HCEC 1CT (cell line): ENCODE measurements around the gene NGRN.

Experiments used
- DNase-seq: peaks from one replicate; pipeline ENCODE4 v3.0.0-alpha.2; 2017

NGRN gene

GRCh38 chr15:90265271-90266060, at the start of gene NGRN:
TSS of gene NGRN (plus strand) at chr15:90265672. CDS start at chr15:90265713, 41 bp downstream.
- DNase-seq: peak; percentile 84

GRCh38 chr15:90217671-90218394, 47.6 kb upstream of the NGRN start:
- no peak for DNase-seq

- no peak for DNase-seq
These were observed 45.9 kb upstream of the NGRN start for GRCh38 chr15:90219421-90220141.

- peak; percentile 76 for DNase-seq
These were observed 44.1 kb upstream of the NGRN start for GRCh38 chr15:90221246-90221900.

- DNase-seq: no peak
These were observed 42.9 kb upstream of the NGRN start for GRCh38 chr15:90222547-90222946.

- DNase-seq: no peak
These were observed 41.9 kb upstream of the NGRN start for GRCh38 chr15:90223441-90224165.

GRCh38 chr15:90225047-90225446, 40.4 kb upstream of the NGRN start:
- DNase-seq: no peak

GRCh38 chr15:90225504-90226234, 39.8 kb upstream of the NGRN start:
- no peak for DNase-seq

- no peak for DNase-seq
These were observed 38.1 kb upstream of the NGRN start for GRCh38 chr15:90227336-90227735.

DNA sequence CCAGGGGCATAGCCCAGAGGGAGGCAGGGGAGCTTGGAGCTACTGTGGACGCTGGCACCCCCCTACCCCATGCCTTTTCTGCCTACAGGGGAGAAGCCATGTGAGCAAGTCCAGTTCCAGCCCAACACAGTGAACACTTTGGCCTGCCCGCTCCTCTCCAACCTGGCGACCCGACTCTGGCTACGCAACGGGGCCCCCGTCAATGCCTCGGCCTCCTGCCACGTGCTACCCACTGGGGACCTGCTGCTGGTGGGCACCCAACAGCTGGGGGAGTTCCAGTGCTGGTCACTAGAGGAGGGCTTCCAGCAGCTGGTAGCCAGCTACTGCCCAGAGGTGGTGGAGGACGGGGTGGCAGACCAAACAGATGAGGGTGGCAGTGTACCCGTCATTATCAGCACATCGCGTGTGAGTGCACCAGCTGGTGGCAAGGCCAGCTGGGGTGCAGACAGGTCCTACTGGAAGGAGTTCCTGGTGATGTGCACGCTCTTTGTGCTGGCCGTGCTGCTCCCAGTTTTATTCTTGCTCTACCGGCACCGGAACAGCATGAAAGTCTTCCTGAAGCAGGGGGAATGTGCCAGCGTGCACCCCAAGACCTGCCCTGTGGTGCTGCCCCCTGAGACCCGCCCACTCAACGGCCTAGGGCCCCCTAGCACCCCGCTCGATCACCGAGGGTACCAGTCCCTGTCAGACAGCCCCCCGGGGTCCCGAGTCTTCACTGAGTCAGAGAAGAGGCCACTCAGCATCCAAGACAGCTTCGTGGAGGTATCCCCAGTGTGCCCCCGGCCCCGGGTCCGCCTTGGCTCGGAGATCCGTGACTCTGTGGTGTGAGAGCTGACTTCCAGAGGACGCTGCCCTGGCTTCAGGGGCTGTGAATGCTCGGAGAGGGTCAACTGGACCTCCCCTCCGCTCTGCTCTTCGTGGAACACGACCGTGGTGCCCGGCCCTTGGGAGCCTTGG, 37.4 kb upstream of the NGRN start:
- no peak for DNase-seq

DNA sequence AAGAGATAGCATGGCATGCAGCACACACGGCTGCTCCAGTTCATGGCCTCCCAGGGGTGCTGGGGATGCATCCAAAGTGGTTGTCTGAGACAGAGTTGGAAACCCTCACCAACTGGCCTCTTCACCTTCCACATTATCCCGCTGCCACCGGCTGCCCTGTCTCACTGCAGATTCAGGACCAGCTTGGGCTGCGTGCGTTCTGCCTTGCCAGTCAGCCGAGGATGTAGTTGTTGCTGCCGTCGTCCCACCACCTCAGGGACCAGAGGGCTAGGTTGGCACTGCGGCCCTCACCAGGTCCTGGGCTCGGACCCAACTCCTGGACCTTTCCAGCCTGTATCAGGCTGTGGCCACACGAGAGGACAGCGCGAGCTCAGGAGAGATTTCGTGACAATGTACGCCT, 36.5 kb upstream of the NGRN start:
- no peak for DNase-seq

DNA sequence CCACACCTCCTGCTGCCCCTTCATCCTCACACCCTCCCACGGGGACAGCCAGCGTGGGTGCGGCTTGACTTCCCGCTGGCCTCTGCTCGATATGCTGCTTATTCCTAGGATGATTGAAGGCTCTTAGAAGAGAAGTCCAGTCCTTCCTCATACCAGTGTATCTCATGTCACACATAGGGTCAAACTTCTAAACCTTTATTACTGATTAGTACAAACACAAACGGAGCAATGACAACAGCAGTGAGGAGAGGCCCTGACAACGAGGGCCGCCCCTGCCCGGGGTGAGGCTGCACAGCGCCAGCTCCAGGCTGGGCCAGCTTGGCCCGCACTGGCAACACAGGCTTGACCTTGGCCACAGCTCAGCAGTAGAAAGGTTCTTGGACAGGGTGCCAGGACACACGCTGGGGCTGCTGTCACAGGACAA, 35.4 kb upstream of the NGRN start:
- DNase-seq: no peak

DNA sequence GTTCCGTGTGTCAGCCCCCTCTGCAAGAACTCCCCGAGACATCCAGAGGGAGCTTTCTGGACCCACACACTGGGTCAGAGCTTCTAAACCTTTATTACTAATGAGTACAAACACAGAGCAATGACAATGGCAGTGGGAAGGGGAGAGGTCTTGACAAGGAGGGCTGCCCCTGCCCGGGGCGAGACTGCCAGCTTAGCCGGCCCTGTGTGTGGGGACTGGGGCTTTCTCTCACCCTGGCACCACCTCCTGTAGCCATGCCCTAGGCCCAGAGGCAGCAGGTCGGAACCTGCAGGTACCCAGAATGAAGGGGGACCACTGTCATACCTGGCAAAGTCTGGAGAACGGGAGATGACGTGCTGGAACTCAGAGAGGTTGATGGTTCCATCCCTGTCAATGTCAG, 34.9 kb upstream of the NGRN start:
- no peak for DNase-seq

DNA sequence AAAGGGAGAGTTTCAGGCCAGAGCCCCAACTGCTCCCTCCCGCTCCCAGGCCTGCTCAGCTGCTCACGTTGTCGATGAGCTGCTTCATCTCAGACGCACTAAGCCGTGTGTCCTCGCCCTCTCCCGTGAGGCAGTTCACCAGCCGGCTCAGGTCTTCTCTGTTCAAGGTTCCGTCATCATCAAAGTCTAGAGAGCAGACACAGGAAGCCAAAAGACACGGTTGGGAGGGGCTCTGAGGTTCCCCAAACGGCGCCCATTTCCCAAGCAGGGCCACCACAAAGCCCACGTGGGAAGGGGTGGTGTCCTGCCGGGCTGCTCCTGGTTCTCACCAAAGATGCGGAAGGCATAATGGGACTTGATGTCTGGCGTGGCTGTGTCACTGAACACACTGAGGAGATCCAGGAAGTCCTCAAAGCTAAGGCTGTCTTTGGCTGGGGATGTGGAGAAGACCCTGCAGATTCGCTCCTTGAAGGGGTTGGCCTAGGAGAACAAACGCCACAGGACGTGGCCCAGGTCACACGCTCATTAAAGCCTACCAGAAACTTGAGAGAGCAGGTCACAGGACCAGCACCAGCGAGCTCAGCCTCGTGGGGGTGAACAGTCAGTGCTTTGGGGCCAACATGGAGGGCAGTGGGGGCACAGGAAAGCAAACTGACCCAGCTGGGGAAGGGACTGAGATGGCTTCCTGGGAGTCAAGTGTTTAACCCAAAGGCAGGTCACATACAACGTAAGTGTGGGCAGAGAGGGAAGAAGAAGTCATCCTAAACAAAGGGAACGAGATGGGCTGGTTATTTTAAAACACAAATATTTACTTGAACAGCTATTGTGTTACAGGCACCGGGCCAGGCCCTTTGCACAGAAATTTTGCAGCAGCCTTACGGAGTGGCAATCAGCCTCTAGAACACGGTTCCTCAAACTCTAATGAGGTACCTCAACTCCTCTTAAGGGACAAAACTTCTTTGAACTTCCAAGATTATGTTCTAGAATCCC, 34.1 kb upstream of the NGRN start:
- DNase-seq: no peak

DNA sequence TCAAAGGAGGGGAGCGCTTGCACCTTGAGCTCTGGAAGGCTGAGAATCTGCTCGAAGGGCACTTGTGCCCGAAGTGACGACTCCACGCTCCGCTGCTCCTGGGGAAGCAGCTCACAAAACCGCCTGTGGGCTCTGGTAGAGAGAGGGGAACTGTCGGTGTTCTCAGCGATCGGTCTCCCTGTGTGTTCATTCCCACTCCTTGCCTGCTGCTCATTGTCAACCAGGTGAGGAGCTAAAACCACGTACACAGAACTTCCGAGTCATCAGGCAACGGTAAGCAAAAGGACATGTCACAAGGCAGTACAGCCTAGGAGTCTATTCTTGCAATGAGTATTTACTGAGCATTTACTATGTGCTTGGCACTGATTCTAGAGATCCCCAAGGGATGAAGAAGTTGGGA, 33.3 kb upstream of the NGRN start:
- no peak for DNase-seq

DNA sequence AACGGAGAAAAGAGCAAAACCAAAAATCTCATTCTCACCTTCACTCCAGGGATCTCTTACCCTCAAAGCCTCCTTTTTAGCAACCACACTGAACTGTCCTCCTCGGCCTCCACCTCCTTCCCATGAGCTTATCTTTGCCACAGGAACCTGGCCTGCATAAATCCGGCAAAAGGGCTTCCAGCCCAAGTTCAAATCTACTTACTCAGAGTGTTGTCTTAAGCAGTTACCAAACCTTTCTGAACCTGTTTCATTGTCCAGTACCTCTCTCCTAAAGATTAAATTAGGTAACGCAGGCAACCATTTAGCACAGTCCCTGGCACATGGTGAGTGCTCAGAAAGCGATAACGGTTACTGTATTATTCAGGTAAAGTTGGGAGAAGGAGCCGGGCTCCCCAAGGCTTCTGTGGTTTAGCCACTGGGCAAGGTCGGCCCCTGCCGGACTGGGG, 32.5 kb upstream of the NGRN start:
- DNase-seq: no peak

GRCh38 chr15:90233387-90234095, 31.9 kb upstream of the NGRN start, which contains the start of gene CIB1:
TSS of gene CIB1 (minus strand) at chr15:90233941. CDS start at chr15:90233885, 56 bp downstream.
- DNase-seq: peak; percentile 95
